NT2/D1 (cell line): ENCODE data around the gene SYNPO2.

Source experiments
- SUZ12 ChIP-seq: IDR thresholded peaks from 2 replicates; pipeline ENCODE4 v1.6.1; 2011; ENCODE audit not compliant: insufficient read length, insufficient read depth; ENCODE audit errors: extremely low read depth
- YY1 ChIP-seq: IDR thresholded peaks from 2 replicates; pipeline ENCODE4 v1.6.1; 2011; ENCODE audit not compliant: insufficient read length, insufficient read depth
- ZNF274 ChIP-seq: IDR thresholded peaks from 2 replicates; pipeline ENCODE4 v1.6.1; 2011; ENCODE audit warnings: mild to moderate bottlenecking, low read depth, low read length

DNA sequence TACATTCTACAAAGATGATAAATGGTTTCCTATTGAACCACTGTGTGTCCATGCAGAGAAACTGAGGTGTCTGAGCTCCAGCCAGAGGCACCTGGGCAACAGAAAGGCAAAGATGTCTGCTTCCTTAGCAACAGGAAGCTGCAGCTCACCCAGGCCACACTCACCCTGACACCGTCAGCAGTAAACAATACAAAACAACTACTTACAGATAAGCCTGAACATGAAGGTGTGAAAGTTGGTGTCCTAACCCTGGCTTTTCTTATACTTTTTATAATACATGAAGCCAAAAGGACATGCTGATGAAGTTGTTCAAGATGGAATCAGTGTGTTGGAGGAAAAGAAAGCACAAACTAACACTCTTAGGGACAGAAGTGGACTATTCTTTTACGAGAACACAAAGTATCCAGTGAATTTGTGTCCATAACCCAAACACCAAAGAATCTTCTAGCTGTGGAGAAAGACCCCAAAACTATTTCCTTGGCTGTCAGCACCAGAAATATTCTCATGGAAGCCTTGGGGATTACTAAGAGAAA, 117.3 kb downstream of the SYNPO2 start:
- TF ChIP-seq ZNF274, result no peak
- TF ChIP-seq YY1, result no peak
- TF ChIP-seq SUZ12, result no peak
